ENCODE results near the gene PTPRK. TPM values are rescaled to one million over a fixed set of nuclear protein-coding genes. Genes with fewer than 3 reads are reported as not detected.

The PTPRK gene
- total RNA-seq, 1 experiment from 2014 or later = 89.3 TPM

GRCh38 chr6:128200789-128201188 is 319.6 kb downstream of the PTPRK start:
- no peak overlapping the region for H3K4me3 ChIP-seq
- H3K27me3 ChIP-seq (ENCODE audit: insufficient read depth, low read depth) = no peaks in the 10 kb centered on the region
- DNase-seq = peak in 1 of 2 experiments; percentile 25
- no peaks in the 10 kb centered on the region; the same call in 1 of the 2 replicates for H4K20me1 ChIP-seq (ENCODE audit: insufficient read depth)
- H3K4me2 ChIP-seq = no peak overlapping the region
- POLR2A ChIA-PET (ENCODE audit: unreplicated experiment) = no interaction called here
- H3F3A ChIP-seq (ENCODE audit: insufficient read depth, low read depth) = peaks cover 4% of the 10 kb centered on the region; the same call in 1 of the 2 replicates
- H3K27ac ChIP-seq = no peak overlapping the region
- CTCF ChIA-PET = no interaction called here
- intact Hi-C loops (cut with micrococcal nuclease; ENCODE audit: unreplicated experiment) = no loop called here
- no peaks in the 10 kb centered on the region; the same call in 1 of the 2 replicates for H3K9me2 ChIP-seq (ENCODE audit: insufficient read depth)
- no peak overlapping the region for H2AFZ ChIP-seq
- H3K79me2 ChIP-seq (ENCODE audit: low read depth) = no peaks in the 10 kb centered on the region
- no peaks in the 10 kb centered on the region for H3K36me3 ChIP-seq (ENCODE audit: low read depth)
- peaks cover 18% of the 10 kb centered on the region for H3K4me1 ChIP-seq (replicated peaks; ENCODE audit: insufficient read depth)
- peaks cover 3% of the 10 kb centered on the region; the same call in 1 of the 2 replicates for H3K9me3 ChIP-seq (ENCODE audit: insufficient read depth, low read depth)
- no TSS peak for BruUV-seq (replicated peaks)
- TF ChIP-seq CTCF (conservative IDR thresholded peaks at IDR 0.05) = no peak
- no peak for TF ChIP-seq EZH2 (IDR thresholded peaks at IDR 0.05; ENCODE audit: low read depth)

- Histone ChIP-seq H3K9me2 (ENCODE audit: insufficient read depth) (no peaks in the 10 kb centered on the region; the same call in 1 of the 2 replicates), H3K79me2 (ENCODE audit: low read depth) (peaks cover 3% of the 10 kb centered on the region; the same call in 1 of the 2 replicates), H3K4me3 (no peak overlapping the region), H4K20me1 (ENCODE audit: insufficient read depth) (no peaks in the 10 kb centered on the region), H3F3A (ENCODE audit: insufficient read depth, low read depth) (peaks cover 4% of the 10 kb centered on the region; the same call in 1 of the 2 replicates), H2AFZ (no peak overlapping the region), H3K4me2 (no peak overlapping the region), H3K27me3 (ENCODE audit: insufficient read depth, low read depth) (no peaks in the 10 kb centered on the region), H3K36me3 (ENCODE audit: low read depth) (no peaks in the 10 kb centered on the region), H3K9me3 (ENCODE audit: insufficient read depth, low read depth) (peaks cover 3% of the 10 kb centered on the region; the same call in 1 of the 2 replicates), H3K27ac (no peak overlapping the region), H3K4me1 (replicated peaks; ENCODE audit: insufficient read depth) (peaks cover 7% of the 10 kb centered on the region)
- no peak for TF ChIP-seq CTCF (conservative IDR thresholded peaks at IDR 0.05)
- no peak for TF ChIP-seq EZH2 (IDR thresholded peaks at IDR 0.05; ENCODE audit: low read depth)
- no TSS peak for BruUV-seq (replicated peaks)
- CTCF ChIA-PET = no interaction called here
- POLR2A ChIA-PET (ENCODE audit: unreplicated experiment) = no interaction called here
- peak in 1 of 2 experiments; percentile 20 for DNase-seq
- intact Hi-C loops (cut with micrococcal nuclease; ENCODE audit: unreplicated experiment) = no loop called here
Observed at GRCh38 chr6:128199461-128199860, 320.9 kb downstream of the PTPRK start.

GRCh38 chr6:128192972-128193371 is 327.4 kb downstream of the PTPRK start:
- Histone ChIP-seq H3K9me3 (ENCODE audit: insufficient read depth, low read depth) (no peaks in the 10 kb centered on the region), H3K4me3 (no peak overlapping the region), H3K27ac (no peak overlapping the region), H3K4me1 (replicated peaks; ENCODE audit: insufficient read depth) (no peaks in the 10 kb centered on the region), H3K4me2 (no peak overlapping the region), H2AFZ (no peak overlapping the region), H3F3A (ENCODE audit: insufficient read depth, low read depth) (peaks cover 3% of the 10 kb centered on the region; the same call in 1 of the 2 replicates), H3K27me3 (ENCODE audit: insufficient read depth, low read depth) (no peaks in the 10 kb centered on the region), H4K20me1 (ENCODE audit: insufficient read depth) (no peaks in the 10 kb centered on the region), H3K36me3 (ENCODE audit: low read depth) (no peaks in the 10 kb centered on the region), H3K79me2 (ENCODE audit: low read depth) (peaks cover 4% of the 10 kb centered on the region; the same call in 1 of the 2 replicates), H3K9me2 (ENCODE audit: insufficient read depth) (no peaks in the 10 kb centered on the region)
- BruUV-seq (replicated peaks) = no TSS peak
- TF ChIP-seq EZH2 (IDR thresholded peaks at IDR 0.05; ENCODE audit: low read depth) (no peak), CTCF (conservative IDR thresholded peaks at IDR 0.05) (no peak)
- DNase-seq = peak in 1 of 2 experiments; percentile 17
- ChIA-PET POLR2A (ENCODE audit: unreplicated experiment) (no interaction called here), CTCF (no interaction called here)
- intact Hi-C loops (cut with micrococcal nuclease; ENCODE audit: unreplicated experiment) = no loop called here
